Natural killer cell (primary cell): ENCODE measurements around the gene PIGZ. TPM values are rescaled to one million over a fixed set of nuclear protein-coding genes. Genes with fewer than 3 reads are reported as not detected.

ENCODE experiments used
- ATAC-seq, 3 donors: fragments of 150-1000 bp in 2 of 3; fragments of 200-7000 bp in 1 of 3; cut with Tn5 transposase; 1 replicate in 1 of 3; 2 replicates in 2 of 3; pipeline ENCODE4 v1.10.0; 2021; ENCODE audit warnings: mild to moderate bottlenecking in 2 of 3, moderate library complexity in 2 of 3
- DNase-seq, 2 donors: peaks; one replicate each; pipeline versions ENCODE4 v3.0.0 to v3.0.0-alpha.2; 2013 to 2021; ENCODE audit warnings: mixed read lengths in 1 of 2
- H3K27ac ChIP-seq: one replicate; pipeline ENCODE4 v1.5.1; 2013; ENCODE audit warnings: mild to moderate bottlenecking, low read length
- H3K27me3 ChIP-seq: one replicate; pipeline ENCODE4 v1.6.1; 2013; ENCODE audit warnings: low read length; ENCODE audit not compliant: control insufficient read depth, insufficient read depth
- H3K36me3 ChIP-seq: one replicate; pipeline ENCODE4 v1.6.1; 2013; ENCODE audit warnings: low read length; ENCODE audit not compliant: control insufficient read depth, insufficient read depth
- H3K4me1 ChIP-seq: one replicate; pipeline ENCODE4 v1.6.1; 2013; ENCODE audit warnings: low read length; ENCODE audit not compliant: control insufficient read depth, insufficient read depth
- H3K4me3 ChIP-seq: one replicate; pipeline ENCODE4 v1.5.1; 2013; ENCODE audit warnings: low read length
- H3K9me3 ChIP-seq: one replicate; pipeline ENCODE4 v1.6.1; 2013; ENCODE audit warnings: low read length; ENCODE audit not compliant: control insufficient read depth, insufficient read depth
- H3K27ac Mint-ChIP-seq, 2 donors: one replicate each; pipeline ENCODE4 v1.8.0; 2022; ENCODE audit warnings: mild to moderate bottlenecking in 2 of 2, mixed read lengths in 2 of 2, moderate library complexity in 1 of 2
- H3K27me3 Mint-ChIP-seq, 2 donors: one replicate each; pipeline ENCODE4 v1.8.0; 2022; ENCODE audit warnings: low read depth in 2 of 2, mixed read lengths in 2 of 2
- H3K36me3 Mint-ChIP-seq: one replicate; pipeline ENCODE4 v1.8.0; 2022; ENCODE audit warnings: mixed read lengths
- H3K4me1 Mint-ChIP-seq, 2 donors: one replicate each; pipeline ENCODE4 v1.8.0; 2022; ENCODE audit warnings: mixed read lengths in 2 of 2
- H3K4me3 Mint-ChIP-seq: one replicate; pipeline ENCODE4 v1.8.0; 2022; ENCODE audit warnings: mild to moderate bottlenecking, moderate library complexity, mixed read lengths
- H3K9me3 Mint-ChIP-seq, 2 donors: one replicate each; pipeline ENCODE4 v1.8.0; 2022; ENCODE audit warnings: mixed read lengths in 2 of 2
- CTCF ChIP-seq: fragments of 200-600 bp; IDR thresholded peaks from one replicate; pipeline ENCODE4 v1.8.0; 2022; ENCODE audit warnings: antibody characterized with exemption
- WGBS: methylation state at CpG from one replicate; pipeline ENCODE4 v1.1.7; 2013; ENCODE audit warnings: missing lambda C conversion rate; ENCODE audit not compliant: insufficient coverage; 5-methylcytosine and 5-hydroxymethylcytosine counted together
- intact Hi-C: fragments of 100-400 bp; cut with micrococcal nuclease; formaldehyde crosslinking; loops from one replicate; pipeline ENCODE4 v1.14.2; 2022
- total RNA-seq, 4 donors: library from RNA; stranded (reverse); fragments of 120-200 nt in 1 of 4; gene quantifications; one replicate each; pipeline versions ENCODE4 v1.2.3 to v1.2.4, GENCODE V29; 2013 to 2022

PIGZ gene
- total RNA-seq, 3 donors from 2014 or later (not counting 1 experiment from before 2014, with no cell fraction given) = 2.2 to 2.3 (median 2.2) TPM

GRCh38 chr3:196901768-196902167 lies 66.9 kb downstream of the PIGZ start:
- Histone ChIP-seq H3K4me1 (no peaks in the 10 kb centered on the region), H3K27me3 (no peaks in the 10 kb centered on the region), H3K27ac (no peak overlapping the region), H3K36me3 (peaks cover 55% of the 10 kb centered on the region), H3K4me3 (no peak overlapping the region), H3K9me3 (no peaks in the 10 kb centered on the region)
- Mint-ChIP-seq H3K9me3 (no peaks in the 10 kb centered on the region), H3K27me3 (no peaks in the 10 kb centered on the region), H3K27ac (no peak overlapping the region), H3K4me3 (no peak overlapping the region), H3K36me3 (peaks cover 6% of the 10 kb centered on the region), H3K4me1 (peaks cover under 1 to 6% of the 10 kb centered on the region in 2 donors)
- no peak for TF ChIP-seq CTCF
- ATAC-seq (no peak), DNase-seq (no peak)
- intact Hi-C loops = no loop called here
- WGBS = 90% methylated on average over 1 of the region's 1 CpG

Other genes with a start within 250 kb of the PIGZ start
- 10 to 100 TPM; 64.5 to 68.6 (median 66.4) TPM for gene PAK2, start 229.0 kb downstream of the PIGZ start, total RNA-seq
- gene SENP5, start 100.9 kb downstream of the PIGZ start, total RNA-seq = 10 to 100 TPM; 77.0 to 98.7 (median 78.0) TPM
- 10 to 100 TPM; 32.3 to 44.1 (median 37.5) TPM for gene NCBP2, start 26.3 kb downstream of the PIGZ start, total RNA-seq
- 1 to 10 TPM; 2.4 to 4.3 (median 4.0) TPM for gene MELTF, start 61.0 kb upstream of the PIGZ start, total RNA-seq